Spleen (tissue), 11 donors: ENCODE measurements around the gene SLC25A3. TPM values are rescaled to one million over a fixed set of nuclear protein-coding genes. Genes with fewer than 3 reads are reported as not detected.

Experiments used
- DNase-seq: peaks from one replicate; pipeline ENCODE4 v3.0.0-alpha.2; 2020
- H3K27ac ChIP-seq, 8 donors: fragments of 200-600 bp; sonication (generic) in 7 of 8; 1 replicate in 4 of 8; 2 replicates in 4 of 8; pipeline versions ENCODE4 v1.5.0 to v1.8.0; 2016 to 2021; ENCODE audit warnings: inconsistent platforms in 4 of 8, mild to moderate bottlenecking in 4 of 8, moderate library complexity in 1 of 8
- H3K27me3 ChIP-seq, 7 donors: fragments of 200-600 bp; sonication (generic) in 6 of 7; replicated peaks in 1 of 7; 1 replicate in 4 of 7; 2 replicates in 3 of 7; pipeline versions ENCODE4 v1.5.0 to v1.8.0; 2016 to 2021; ENCODE audit warnings: inconsistent platforms in 3 of 7, mild to moderate bottlenecking in 1 of 7
- H3K36me3 ChIP-seq, 6 donors: fragments of 200-600 bp; sonication (generic) in 5 of 6; 1 replicate in 4 of 6; 2 replicates in 2 of 6; pipeline versions ENCODE4 v1.5.0 to v1.8.0; 2016 to 2021; ENCODE audit warnings: inconsistent platforms in 2 of 6
- H3K4me1 ChIP-seq, 6 donors: fragments of 200-600 bp; sonication (generic) in 5 of 6; 1 replicate in 3 of 6; 2 replicates in 3 of 6; pipeline versions ENCODE4 v1.5.0 to v1.8.0; 2016 to 2021; ENCODE audit warnings: inconsistent platforms in 3 of 6
- H3K4me3 ChIP-seq, 8 donors: fragments of 200-600 bp; sonication (generic) in 7 of 8; 1 replicate in 4 of 8; 2 replicates in 4 of 8; pipeline versions ENCODE4 v1.5.0 to v1.8.0; 2016 to 2021; ENCODE audit warnings: inconsistent platforms in 4 of 8, mild to moderate bottlenecking in 4 of 8, moderate library complexity in 2 of 8
- H3K9me3 ChIP-seq, 8 donors: fragments of 200-600 bp; sonication (generic) in 7 of 8; 1 replicate in 4 of 8; 2 replicates in 4 of 8; pipeline versions ENCODE4 v1.5.0 to v1.8.0; 2016 to 2021; ENCODE audit warnings: inconsistent platforms in 4 of 8
- CTCF ChIP-seq, 11 experiments: fragments of 200-600 bp in 7 of 11; fragments of 450-650 bp in 4 of 11; sonication (generic) in 4 of 11; IDR thresholded peaks in 8 of 11; conservative IDR thresholded peaks in 3 of 11; 1 replicate in 7 of 11; 2 replicates in 4 of 11; pipeline versions ENCODE4 v1.4.0 to v1.8.0; 2016 to 2021; ENCODE audit warnings: antibody characterized with exemption in 11 of 11, inconsistent platforms in 4 of 11, mild to moderate bottlenecking in 1 of 11
- POLR2AphosphoS5 ChIP-seq, 3 donors: sonication (generic); formaldehyde crosslinking; IDR thresholded peaks; one replicate each; pipeline ENCODE4 v1.5.1; 2017; ENCODE audit warnings: antibody characterized with exemption in 3 of 3
- WGBS, 5 donors: extraction: QIAGEN DNeasy Blood & Tissue Kit in 3 of 5; methylation state at CpG; one replicate each; pipeline versions ENCODE4 v1.1.5 to v1.1.7; 2013 to 2018; 5-methylcytosine and 5-hydroxymethylcytosine counted together
- intact Hi-C: fragments of 100-400 bp; cut with DNase I; formaldehyde crosslinking; loops from one replicate; pipeline ENCODE4 v1.15.0; 2023; ENCODE audit warnings: low total_unique reads
- polyA plus RNA-seq, 3 donors: library from polyadenylated mRNA; stranded (reverse); fragments of 200-250 nt; gene quantifications; one replicate each; pipeline ENCODE4 v1.2.1, GENCODE V29; 2013
- small RNA-seq, 4 donors: library from RNA; depleted of rRNA; stranded (forward); fragments of <200 nt; gene quantifications; one replicate each; pipeline ENCODE3, GENCODE V24; 2016
- total RNA-seq, 7 donors: library from RNA; depleted of rRNA in 3 of 7; stranded (reverse); fragments of >200 nt in 3 of 7; fragmentation: NEBNext Ultra II Directional in 4 of 7; extraction: Animal tissue kit (Norgen Biotek cat#: 25700) in 4 of 7; gene quantifications; one replicate each; pipeline versions ENCODE4 v1.1.0 to v1.2.1, GENCODE V29; 2016 to 2021
- donor health status: healthy with polysubstance abuse.
- donor health status: DM: no; HTN: no; CAD: no; lungs with moderate emphysema.
- donor health status: DM: no; HTN: no; CAD: no.
- donor health status: Bipolar disorder and iron deficiency.
- donor health status: healthy.
- donor health status: DM: no; HTN: no; CAD: no.
- donor health status: DM: yes; HTN: yes; CAD: no.

The SLC25A3 gene
- total and polyA plus RNA-seq, 10 donors: 246 to 443 (median 300) TPM

- H3K27ac ChIP-seq: no peak overlapping the region
- no peaks in the 10 kb centered on the region for H3K9me3 ChIP-seq
- 82 to 100% (median 96%) methylated on average over 1 of the region's 1 CpG for WGBS, 5 donors
- H3K27me3 ChIP-seq: no peaks in the 10 kb centered on the region
- H3K4me3 ChIP-seq: no peak overlapping the region
- H3K36me3 ChIP-seq: peaks cover 0 to 89% (median 53%) of the 10 kb centered on the region in 6 donors
- no peak for DNase-seq
- intact Hi-C loops: loop anchor here (5.0 kb wide), 1 partner anchor 82 kb away; no protein-coding TSS in a partner anchor
- peaks cover 0 to 11% (median 0%) of the 10 kb centered on the region in 6 donors for H3K4me1 ChIP-seq
- TF ChIP-seq CTCF (IDR thresholded peaks at IDR 0.05 in 8 of 11, conservative IDR thresholded peaks at IDR 0.05 in 3 of 11) (peak in 9 of 11 experiments; percentile 26 to 63 (median 59)), POLR2AphosphoS5 (IDR thresholded peaks at IDR 0.05) (no peak)
These were observed 60.5 kb downstream of the SLC25A3 start for GRCh38 chr12:98653866-98654493.

Small RNA genes within 50 kb of the gene (small RNA-seq; reads per million reads assigned to genes)
- gene SNORA53: 4.2 to 17.4 (median 10.7) reads per million in 4 donors

Other genes with a start within 250 kb of the SLC25A3 start
- gene TMPO, start 78.1 kb upstream of the SLC25A3 start, total RNA-seq: 100 to 1,000 TPM in 3 of 7 donors, 10 to 100 TPM in 4; 87.7 to 150 (median 96.4) TPM
- gene TMPO, start 78.1 kb upstream of the SLC25A3 start, polyA plus RNA-seq: 10 to 100 TPM; 31.6 to 57.4 (median 56.5) TPM
- 10 to 100 TPM; 17.2 to 30.7 (median 19.9) TPM for gene IKBIP, start 51.1 kb downstream of the SLC25A3 start, total RNA-seq
- 10 to 100 TPM; 13.5 to 16.5 (median 13.9) TPM for gene IKBIP, start 51.1 kb downstream of the SLC25A3 start, polyA plus RNA-seq
- 10 to 100 TPM; 27.9 to 44.1 (median 36.0) TPM for gene APAF1, start 51.6 kb downstream of the SLC25A3 start, total RNA-seq
- gene APAF1, start 51.6 kb downstream of the SLC25A3 start, polyA plus RNA-seq: 1 to 10 TPM; 6.5 to 9.7 (median 7.4) TPM